GM12878 (cell line): ENCODE results near the gene APBA1. TPM values are rescaled to one million over a fixed set of nuclear protein-coding genes. Genes with fewer than 3 reads are reported as not detected.

Source experiments
- BCL11A ChIP-seq: IDR thresholded peaks from 2 replicates; pipeline ENCODE4 v1.6.1; 2011; ENCODE audit warnings: low read depth, low read length
- JUNB ChIP-seq: IDR thresholded peaks from 2 replicates; pipeline ENCODE4 v1.6.1; 2016; ENCODE audit warnings: antibody characterized with exemption, mild to moderate bottlenecking
- KDM1A ChIP-seq: fragments of 200-600 bp; sonication (generic); IDR thresholded peaks from 2 replicates; pipeline ENCODE4 v1.6.1; 2016; ENCODE audit warnings: borderline replicate concordance
- KLF5 ChIP-seq: fragments of 450-650 bp; IDR thresholded peaks from 2 replicates; pipeline ENCODE4 v1.6.1; 2014; ENCODE audit warnings: mild to moderate bottlenecking; ENCODE audit not compliant: partially characterized antibody
- MEF2A ChIP-seq: IDR thresholded peaks from 2 replicates; pipeline ENCODE4 v1.6.1; 2011; ENCODE audit warnings: low read depth, mild to moderate bottlenecking, low read length, moderate library complexity; ENCODE audit not compliant: insufficient read depth
- NFIC ChIP-seq: IDR thresholded peaks from 2 replicates; pipeline ENCODE4 v1.6.1; 2012; ENCODE audit warnings: low read depth, mild to moderate bottlenecking, inconsistent platforms, low read length, moderate library complexity
- RCOR1 ChIP-seq: conservative IDR thresholded peaks from 2 replicates; pipeline ENCODE4 v1.6.1; 2012; ENCODE audit warnings: low read depth, low read length, improper control_type of control experiment
- RELA ChIP-seq: fragments of 450-650 bp; IDR thresholded peaks from 2 replicates; pipeline ENCODE4 v1.8.0; 2014; ENCODE audit warnings: borderline replicate concordance; ENCODE audit not compliant: partially characterized antibody
- SP1 ChIP-seq: IDR thresholded peaks from one replicate; pipeline ENCODE4 v1.6.1; 2011; ENCODE audit warnings: low read depth, low read length
- STAT1 ChIP-seq: fragments of 450-650 bp; conservative IDR thresholded peaks from 2 replicates; pipeline ENCODE4 v1.6.1; 2014; ENCODE audit warnings: antibody characterized with exemption, mild to moderate bottlenecking
- TAF1 ChIP-seq: IDR thresholded peaks from 2 replicates; pipeline ENCODE4 v1.6.1; 2011; ENCODE audit warnings: mild to moderate bottlenecking, low read depth, low read length, borderline replicate concordance
- TCF7 ChIP-seq: IDR thresholded peaks from 2 replicates; pipeline ENCODE4 v1.6.1; 2014; ENCODE audit warnings: antibody characterized with exemption, borderline replicate concordance
- polyA plus RNA-seq, 11 experiments: library from polyadenylated mRNA; depleted of rRNA in 4 of 11; unstranded in 6 of 11; stranded (reverse) in 5 of 11; fragments of >200 nt; fragmentation: Nextera tagmentation in 4 of 11; fragmentation: Illumina TruSeq in 1 of 11; extraction: Ambion mirVana in 4 of 11; extraction: Trizol in 1 of 11; gene quantifications; 1 replicate in 1 of 11; 2 replicates in 10 of 11; pipeline versions ENCODE4 v1.2.1 to v1.2.3, GENCODE V29; 2011 to 2016; ENCODE audit warnings: inconsistent platforms in 2 of 11, missing spikeins in 2 of 11, low read depth in 1 of 11
- total RNA-seq, 4 experiments: library from RNA; depleted of rRNA in 3 of 4; stranded (reverse); fragments of >200 nt in 3 of 4; fragmentation: Illumina TruSeq in 1 of 4; extraction: Trizol in 1 of 4; gene quantifications; 2 replicates each; pipeline versions ENCODE4 v1.2.1 to v1.2.3, GENCODE V29; 2013 to 2021
- TF ChIP-seq, protein P1 (sequence below): fragments of 450-650 bp; IDR thresholded peaks from 2 replicates; pipeline ENCODE4 v1.6.1; 2017; ENCODE audit warnings: mild to moderate bottlenecking, moderate library complexity
- TF ChIP-seq, protein P2 (sequence below): fragments of 450-650 bp; formaldehyde crosslinking; IDR thresholded peaks from 2 replicates; pipeline ENCODE4 v1.4.0; 2020; ENCODE audit warnings: mild to moderate bottlenecking, moderate library complexity

The APBA1 gene
- total and polyA plus RNA-seq, 10 of the 15 experiments (the other 5 are each of a cell fraction or from before 2014, with no cell fraction given), result 0.01 to 1.3 (median 0.05) TPM; not detected in 7

DNA sequence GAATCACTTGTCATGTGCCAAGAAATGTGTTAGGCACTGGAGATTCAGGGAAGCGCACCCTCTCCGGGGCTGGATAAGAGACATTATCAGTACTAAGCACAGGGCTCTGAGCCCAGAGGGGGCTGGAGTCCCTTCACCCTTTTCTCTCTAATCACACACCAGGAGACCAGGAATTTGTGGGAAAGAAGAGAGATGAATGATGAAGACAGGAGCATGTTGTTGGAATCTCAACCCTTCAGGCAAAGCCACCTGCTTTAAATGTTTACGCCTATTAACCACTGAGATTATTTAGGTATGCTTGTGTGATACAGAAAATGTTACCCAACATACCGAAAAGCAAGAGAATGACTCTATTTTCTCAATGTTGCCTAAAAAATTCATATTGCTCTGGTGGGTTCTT is 227.4 kb downstream of the APBA1 start (continued):
- TF ChIP-seq, protein P1, sequence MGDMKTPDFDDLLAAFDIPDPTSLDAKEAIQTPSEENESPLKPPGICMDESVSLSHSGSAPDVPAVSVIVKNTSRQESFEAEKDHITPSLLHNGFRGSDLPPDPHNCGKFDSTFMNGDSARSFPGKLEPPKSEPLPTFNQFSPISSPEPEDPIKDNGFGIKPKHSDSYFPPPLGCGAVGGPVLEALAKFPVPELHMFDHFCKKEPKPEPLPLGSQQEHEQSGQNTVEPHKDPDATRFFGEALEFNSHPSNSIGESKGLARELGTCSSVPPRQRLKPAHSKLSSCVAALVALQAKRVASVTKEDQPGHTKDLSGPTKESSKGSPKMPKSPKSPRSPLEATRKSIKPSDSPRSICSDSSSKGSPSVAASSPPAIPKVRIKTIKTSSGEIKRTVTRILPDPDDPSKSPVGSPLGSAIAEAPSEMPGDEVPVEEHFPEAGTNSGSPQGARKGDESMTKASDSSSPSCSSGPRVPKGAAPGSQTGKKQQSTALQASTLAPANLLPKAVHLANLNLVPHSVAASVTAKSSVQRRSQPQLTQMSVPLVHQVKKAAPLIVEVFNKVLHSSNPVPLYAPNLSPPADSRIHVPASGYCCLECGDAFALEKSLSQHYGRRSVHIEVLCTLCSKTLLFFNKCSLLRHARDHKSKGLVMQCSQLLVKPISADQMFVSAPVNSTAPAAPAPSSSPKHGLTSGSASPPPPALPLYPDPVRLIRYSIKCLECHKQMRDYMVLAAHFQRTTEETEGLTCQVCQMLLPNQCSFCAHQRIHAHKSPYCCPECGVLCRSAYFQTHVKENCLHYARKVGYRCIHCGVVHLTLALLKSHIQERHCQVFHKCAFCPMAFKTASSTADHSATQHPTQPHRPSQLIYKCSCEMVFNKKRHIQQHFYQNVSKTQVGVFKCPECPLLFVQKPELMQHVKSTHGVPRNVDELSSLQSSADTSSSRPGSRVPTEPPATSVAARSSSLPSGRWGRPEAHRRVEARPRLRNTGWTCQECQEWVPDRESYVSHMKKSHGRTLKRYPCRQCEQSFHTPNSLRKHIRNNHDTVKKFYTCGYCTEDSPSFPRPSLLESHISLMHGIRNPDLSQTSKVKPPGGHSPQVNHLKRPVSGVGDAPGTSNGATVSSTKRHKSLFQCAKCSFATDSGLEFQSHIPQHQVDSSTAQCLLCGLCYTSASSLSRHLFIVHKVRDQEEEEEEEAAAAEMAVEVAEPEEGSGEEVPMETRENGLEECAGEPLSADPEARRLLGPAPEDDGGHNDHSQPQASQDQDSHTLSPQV, result no peak
- no peak for TF ChIP-seq RCOR1
- no peak for TF ChIP-seq JUNB
- TF ChIP-seq TAF1, result no peak
- no peak for TF ChIP-seq TCF7
- TF ChIP-seq NFIC, result no peak
- TF ChIP-seq BCL11A, result no peak
- TF ChIP-seq KDM1A, result no peak
- TF ChIP-seq RELA, result no peak
- TF ChIP-seq, protein P2, sequence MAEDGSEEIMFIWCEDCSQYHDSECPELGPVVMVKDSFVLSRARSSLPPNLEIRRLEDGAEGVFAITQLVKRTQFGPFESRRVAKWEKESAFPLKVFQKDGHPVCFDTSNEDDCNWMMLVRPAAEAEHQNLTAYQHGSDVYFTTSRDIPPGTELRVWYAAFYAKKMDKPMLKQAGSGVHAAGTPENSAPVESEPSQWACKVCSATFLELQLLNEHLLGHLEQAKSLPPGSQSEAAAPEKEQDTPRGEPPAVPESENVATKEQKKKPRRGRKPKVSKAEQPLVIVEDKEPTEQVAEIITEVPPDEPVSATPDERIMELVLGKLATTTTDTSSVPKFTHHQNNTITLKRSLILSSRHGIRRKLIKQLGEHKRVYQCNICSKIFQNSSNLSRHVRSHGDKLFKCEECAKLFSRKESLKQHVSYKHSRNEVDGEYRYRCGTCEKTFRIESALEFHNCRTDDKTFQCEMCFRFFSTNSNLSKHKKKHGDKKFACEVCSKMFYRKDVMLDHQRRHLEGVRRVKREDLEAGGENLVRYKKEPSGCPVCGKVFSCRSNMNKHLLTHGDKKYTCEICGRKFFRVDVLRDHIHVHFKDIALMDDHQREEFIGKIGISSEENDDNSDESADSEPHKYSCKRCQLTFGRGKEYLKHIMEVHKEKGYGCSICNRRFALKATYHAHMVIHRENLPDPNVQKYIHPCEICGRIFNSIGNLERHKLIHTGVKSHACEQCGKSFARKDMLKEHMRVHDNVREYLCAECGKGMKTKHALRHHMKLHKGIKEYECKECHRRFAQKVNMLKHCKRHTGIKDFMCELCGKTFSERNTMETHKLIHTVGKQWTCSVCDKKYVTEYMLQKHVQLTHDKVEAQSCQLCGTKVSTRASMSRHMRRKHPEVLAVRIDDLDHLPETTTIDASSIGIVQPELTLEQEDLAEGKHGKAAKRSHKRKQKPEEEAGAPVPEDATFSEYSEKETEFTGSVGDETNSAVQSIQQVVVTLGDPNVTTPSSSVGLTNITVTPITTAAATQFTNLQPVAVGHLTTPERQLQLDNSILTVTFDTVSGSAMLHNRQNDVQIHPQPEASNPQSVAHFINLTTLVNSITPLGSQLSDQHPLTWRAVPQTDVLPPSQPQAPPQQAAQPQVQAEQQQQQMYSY (CRISPR knock-in tag), result no peak
- TF ChIP-seq KLF5, result no peak
- TF ChIP-seq STAT1, result no peak
- TF ChIP-seq SP1, result no peak
- TF ChIP-seq MEF2A, result no peak
